Chondrocyte (in vitro differentiated cells): ENCODE results near the gene NOL4. TPM values are rescaled to one million over a fixed set of nuclear protein-coding genes. Genes with fewer than 3 reads are reported as not detected.

ENCODE experiments used
- DNase-seq: peaks from one replicate; pipeline ENCODE4 v3.0.0; 2021; ENCODE audit warnings: mixed read lengths, low spot score
- H3K27ac Mint-ChIP-seq: one replicate; pipeline ENCODE4 v1.8.0; 2021; ENCODE audit warnings: mild to moderate bottlenecking, moderate library complexity, mixed read lengths; ENCODE audit not compliant: unreplicated experiment
- H3K27me3 Mint-ChIP-seq: 2 replicates; pipeline ENCODE4 v1.8.0; 2021; ENCODE audit warnings: low read depth, mixed read lengths
- H3K36me3 Mint-ChIP-seq: 2 replicates; pipeline ENCODE4 v1.8.0; 2021; ENCODE audit warnings: low read depth, mixed read lengths
- H3K4me1 Mint-ChIP-seq: 2 replicates; pipeline ENCODE4 v1.8.0; 2021; ENCODE audit warnings: low read depth, mild to moderate bottlenecking, mixed read lengths
- H3K4me3 Mint-ChIP-seq: one replicate; pipeline ENCODE4 v1.8.0; 2021; ENCODE audit warnings: mild to moderate bottlenecking, moderate library complexity, mixed read lengths; ENCODE audit not compliant: unreplicated experiment
- H3K9me3 Mint-ChIP-seq: 2 replicates; pipeline ENCODE4 v1.8.0; 2021; ENCODE audit warnings: low read depth, mixed read lengths
- CTCF ChIP-seq: fragments of 200-600 bp; sonication (generic); IDR thresholded peaks from 2 replicates; pipeline ENCODE4 v1.5.0; 2021; ENCODE audit warnings: antibody characterized with exemption, mild to moderate bottlenecking, moderate library complexity
- total RNA-seq: library from RNA; stranded (reverse); gene quantifications from 3 replicates; pipeline ENCODE4 v1.2.1, GENCODE V29; 2021

Gene NOL4
- total RNA-seq, 1 donor from 2014 or later: not detected

GRCh38 chr18:34189656-34190435 lies 34.9 kb downstream of the NOL4 start:
- no peak for DNase-seq
- no peaks in the 10 kb centered on the region for H3K36me3 Mint-ChIP-seq

More at GRCh38 chr18:34189656-34190435, 34.9 kb downstream of the NOL4 start:
- no peaks in the 10 kb centered on the region for H3K4me1 Mint-ChIP-seq
- peaks cover 6% of the 10 kb centered on the region for H3K9me3 Mint-ChIP-seq
- H3K27ac Mint-ChIP-seq: no peak overlapping the region
- H3K27me3 Mint-ChIP-seq: peaks cover 1% of the 10 kb centered on the region
- H3K4me3 Mint-ChIP-seq: no peak overlapping the region
- no peak for TF ChIP-seq CTCF
